Cardiac muscle cell (in vitro differentiated cells and primary cell): ENCODE results near the gene SLC35D1. TPM values are rescaled to one million over a fixed set of nuclear protein-coding genes. Genes with fewer than 3 reads are reported as not detected.

ENCODE experiments used
- DNase-seq, 2 donors: peaks; one replicate each; pipeline versions ENCODE4 v3.0.0 to v3.0.0-alpha.2; 2010 to 2017; ENCODE audit warnings: low read depth in 1 of 2, low spot score in 1 of 2
- H3K27ac ChIP-seq: fragments of 200-600 bp; sonication (generic); 2 replicates; pipeline ENCODE4 v1.5.1; 2016
- H3K27me3 ChIP-seq: fragments of 200-600 bp; sonication (generic); 2 replicates; pipeline ENCODE4 v1.6.0; 2016; ENCODE audit warnings: control low read depth
- H3K36me3 ChIP-seq: fragments of 200-600 bp; sonication (generic); 2 replicates; pipeline ENCODE4 v1.5.1; 2016; ENCODE audit warnings: control low read depth
- H3K4me1 ChIP-seq: fragments of 200-600 bp; sonication (generic); 2 replicates; pipeline ENCODE4 v1.8.1; 2017; ENCODE audit warnings: low read depth, mild to moderate bottlenecking, mixed run types
- H3K4me3 ChIP-seq: fragments of 200-600 bp; sonication (generic); 2 replicates; pipeline ENCODE4 v1.5.1; 2016; ENCODE audit warnings: mild to moderate bottlenecking
- H3K9me3 ChIP-seq: fragments of 200-600 bp; sonication (generic); 2 replicates; pipeline ENCODE4 v1.5.1; 2017; ENCODE audit warnings: low read depth, mild to moderate bottlenecking, control low read depth
- polyA plus RNA-seq: library from polyadenylated mRNA; unstranded; fragments of >200 nt; fragmentation: Nextera tagmentation; extraction: Ambion mirVana; gene quantifications from 2 replicates; pipeline ENCODE4 v1.2.1, GENCODE V29; 2016
- total RNA-seq: library from RNA; depleted of rRNA; stranded (reverse); fragments of >200 nt; gene quantifications from 2 replicates; pipeline ENCODE4 v1.2.3, GENCODE V29; 2016
- TF ChIP-seq, protein P1 (sequence below): IDR thresholded peaks from 2 replicates; pipeline ENCODE4 v1.5.1; 2012; ENCODE audit warnings: low read depth, mild to moderate bottlenecking, low read length

Gene SLC35D1
- total RNA-seq (9.0 and 13.3 TPM in 2 replicates), polyA plus RNA-seq (11.3 and 19.4 TPM in 2 replicates)

DNA sequence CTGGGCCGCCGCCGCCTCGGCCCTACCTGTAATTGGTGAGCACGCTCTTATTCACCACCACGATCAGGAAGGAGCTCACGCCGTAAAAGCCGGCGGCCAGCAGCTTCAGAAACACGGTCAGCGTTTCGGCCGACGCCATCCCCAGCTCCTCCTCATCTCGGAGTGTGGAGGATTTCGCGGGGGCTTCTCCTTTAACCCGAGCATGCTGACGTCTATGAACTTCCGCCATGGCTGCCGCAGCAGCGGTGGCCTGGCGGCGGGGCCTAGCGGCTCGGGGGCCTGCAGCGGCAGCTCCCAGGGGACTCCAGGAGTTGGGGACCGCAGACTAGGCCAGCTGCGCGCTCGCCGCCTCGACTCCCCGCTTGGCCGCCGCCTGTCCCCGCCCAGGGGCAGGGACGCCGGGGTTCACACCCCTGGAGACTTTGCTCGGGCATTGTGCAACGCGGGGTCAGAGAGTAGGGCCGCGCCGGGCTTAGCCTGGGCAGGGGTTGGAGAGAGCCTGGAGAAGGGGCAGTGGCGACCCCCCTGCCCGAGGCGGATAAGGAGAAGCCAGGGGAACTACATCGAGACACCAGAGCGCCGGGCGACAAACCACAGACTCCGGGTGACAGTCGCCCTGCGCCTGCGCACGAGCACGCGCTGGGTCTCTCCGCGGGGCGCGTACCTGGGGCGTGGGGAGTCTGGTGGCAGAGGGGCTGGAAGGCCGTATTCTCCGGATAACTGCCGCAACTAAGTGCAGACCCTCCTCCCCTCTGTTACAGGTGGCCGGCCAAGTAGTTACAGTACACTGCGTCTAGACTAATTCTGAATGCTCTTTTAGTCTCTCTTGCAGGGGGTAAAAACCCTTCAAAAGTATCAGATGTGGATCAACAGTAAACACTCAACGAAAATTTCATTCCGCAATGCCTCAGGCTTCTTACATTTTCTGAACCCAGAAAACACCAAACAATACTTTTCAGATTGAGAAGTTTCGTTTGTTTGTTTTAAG lies at the start of gene SLC35D1:
Gene SLC35D1, minus strand, starts transcription at position 364 of the 988 bp plus-strand sequence. Its CDS starts 135 bp downstream, at position 229.
- Histone ChIP-seq H3K36me3 (peaks cover 13% of the 10 kb centered on the region), H3K4me1 (peaks cover 21% of the 10 kb centered on the region)
- TF ChIP-seq, protein P1, sequence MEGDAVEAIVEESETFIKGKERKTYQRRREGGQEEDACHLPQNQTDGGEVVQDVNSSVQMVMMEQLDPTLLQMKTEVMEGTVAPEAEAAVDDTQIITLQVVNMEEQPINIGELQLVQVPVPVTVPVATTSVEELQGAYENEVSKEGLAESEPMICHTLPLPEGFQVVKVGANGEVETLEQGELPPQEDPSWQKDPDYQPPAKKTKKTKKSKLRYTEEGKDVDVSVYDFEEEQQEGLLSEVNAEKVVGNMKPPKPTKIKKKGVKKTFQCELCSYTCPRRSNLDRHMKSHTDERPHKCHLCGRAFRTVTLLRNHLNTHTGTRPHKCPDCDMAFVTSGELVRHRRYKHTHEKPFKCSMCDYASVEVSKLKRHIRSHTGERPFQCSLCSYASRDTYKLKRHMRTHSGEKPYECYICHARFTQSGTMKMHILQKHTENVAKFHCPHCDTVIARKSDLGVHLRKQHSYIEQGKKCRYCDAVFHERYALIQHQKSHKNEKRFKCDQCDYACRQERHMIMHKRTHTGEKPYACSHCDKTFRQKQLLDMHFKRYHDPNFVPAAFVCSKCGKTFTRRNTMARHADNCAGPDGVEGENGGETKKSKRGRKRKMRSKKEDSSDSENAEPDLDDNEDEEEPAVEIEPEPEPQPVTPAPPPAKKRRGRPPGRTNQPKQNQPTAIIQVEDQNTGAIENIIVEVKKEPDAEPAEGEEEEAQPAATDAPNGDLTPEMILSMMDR = no peak

DNA sequence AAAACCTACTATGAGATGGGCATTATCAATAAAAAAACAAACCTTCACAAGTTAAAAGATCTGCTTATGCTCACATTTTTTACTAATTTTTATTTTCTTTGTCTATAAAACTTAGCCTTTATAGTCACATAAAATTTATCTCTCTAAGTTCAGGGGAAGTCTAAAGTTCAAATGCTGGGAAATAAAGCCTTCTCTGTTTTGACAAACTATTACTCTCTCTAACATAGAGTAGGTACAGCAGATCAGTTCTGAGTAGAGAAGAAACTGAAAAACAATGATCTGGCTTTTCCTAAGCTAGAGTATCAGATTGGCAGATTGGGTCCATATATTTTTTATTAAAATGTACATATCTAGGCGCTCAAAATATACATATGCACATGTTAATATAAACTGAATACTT lies 49.6 kb upstream of the SLC35D1 start:
- Histone ChIP-seq H3K36me3 (no peaks in the 10 kb centered on the region), H3K27me3 (no peaks in the 10 kb centered on the region), H3K4me3 (no peak overlapping the region), H3K27ac (no peak overlapping the region), H3K9me3 (no peaks in the 10 kb centered on the region), H3K4me1 (peaks cover 4% of the 10 kb centered on the region)
- no peak for DNase-seq
- TF ChIP-seq, protein P1 = no peak

More for the DNA sequence above, at the start of gene SLC35D1:
- H3K9me3 ChIP-seq = no peaks in the 10 kb centered on the region
- H3K27ac ChIP-seq = peak within 1 kb of the TSS; percentile 97
- H3K4me3 ChIP-seq = peak within 1 kb of the TSS; percentile 85
- peak; percentile 74 to 96 for DNase-seq
- H3K27me3 ChIP-seq = no peaks in the 10 kb centered on the region

DNA sequence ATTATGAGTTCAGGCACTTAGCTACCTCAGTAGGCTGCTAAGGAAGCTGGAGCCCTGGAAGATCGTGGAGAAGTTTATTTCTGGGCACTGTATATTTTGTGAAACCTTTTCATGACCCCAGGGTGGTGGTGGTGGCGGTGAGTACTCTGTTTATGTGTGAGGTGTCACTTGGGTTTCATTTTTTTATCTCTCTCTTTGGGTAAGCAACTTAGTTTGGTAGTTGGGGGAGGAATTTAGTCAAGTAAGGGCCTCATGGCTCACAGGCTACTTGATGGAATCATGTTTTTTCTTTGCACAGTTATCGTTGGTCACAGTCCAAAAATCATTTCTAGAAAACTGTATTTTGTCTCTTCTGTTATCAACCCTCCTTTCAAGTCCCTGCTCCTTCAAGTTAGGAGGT lies 46.9 kb upstream of the SLC35D1 start:
- no peak overlapping the region for H3K27ac ChIP-seq
- H3K9me3 ChIP-seq = no peaks in the 10 kb centered on the region
- TF ChIP-seq, protein P1 = no peak
- H3K4me1 ChIP-seq = peaks cover 4% of the 10 kb centered on the region
- H3K36me3 ChIP-seq = no peaks in the 10 kb centered on the region
- peak in 1 of 2 donors; percentile 12 for DNase-seq
- H3K4me3 ChIP-seq = no peak overlapping the region
- H3K27me3 ChIP-seq = no peaks in the 10 kb centered on the region

DNA sequence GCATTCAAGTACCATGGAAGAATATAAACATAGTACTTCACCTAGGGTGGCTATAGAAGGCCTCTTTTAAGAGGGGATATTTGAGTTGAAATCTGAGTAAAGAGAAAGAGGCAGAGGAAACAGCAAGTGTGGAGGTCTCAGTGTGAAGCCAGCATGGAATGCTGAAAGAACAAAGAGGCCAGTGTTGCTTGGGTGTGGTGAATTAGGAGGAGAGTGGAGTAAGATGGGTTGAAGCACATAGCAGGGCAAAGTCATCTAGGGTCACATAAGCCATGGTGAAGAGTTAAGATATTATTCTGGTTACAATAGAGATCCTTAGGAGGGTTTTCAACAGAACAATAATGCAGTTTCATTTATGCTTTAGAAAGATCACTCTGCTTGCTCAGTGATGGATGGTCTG lies 43.4 kb upstream of the SLC35D1 start:
- no peak for DNase-seq
- Histone ChIP-seq H3K9me3 (no peaks in the 10 kb centered on the region), H3K27ac (no peak overlapping the region), H3K4me1 (peaks cover 4% of the 10 kb centered on the region), H3K4me3 (no peak overlapping the region), H3K27me3 (no peaks in the 10 kb centered on the region), H3K36me3 (no peaks in the 10 kb centered on the region)
- TF ChIP-seq, protein P1 = no peak

DNA sequence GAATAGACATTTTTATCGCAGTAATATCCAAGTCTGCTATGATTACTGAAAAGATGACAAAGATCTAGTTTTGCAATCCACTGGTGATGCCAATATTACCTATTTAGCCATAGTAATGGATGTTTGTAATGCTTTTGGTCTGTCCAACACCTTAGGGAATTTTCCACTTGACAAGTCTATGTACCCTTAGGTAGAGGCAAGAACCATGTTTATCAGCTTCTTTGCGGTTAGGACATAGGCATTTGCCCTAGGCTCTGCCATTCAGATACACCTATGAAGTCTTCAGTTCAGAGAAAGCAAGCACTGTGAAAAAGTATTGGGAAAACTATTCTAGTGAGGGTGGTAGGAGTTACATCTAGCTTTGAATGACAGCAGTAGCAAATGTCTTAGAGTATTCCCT lies 40.2 kb upstream of the SLC35D1 start:
- H3K4me3 ChIP-seq = no peak overlapping the region
- H3K9me3 ChIP-seq = no peaks in the 10 kb centered on the region
- TF ChIP-seq, protein P1 = no peak
- no peaks in the 10 kb centered on the region for H3K4me1 ChIP-seq
- no peak overlapping the region for H3K27ac ChIP-seq
- no peaks in the 10 kb centered on the region for H3K36me3 ChIP-seq
- DNase-seq = no peak
- H3K27me3 ChIP-seq = no peaks in the 10 kb centered on the region
